Neural cell (in vitro differentiated cells): ENCODE measurements around the gene TM9SF3. TPM values are rescaled to one million over a fixed set of nuclear protein-coding genes. Genes with fewer than 3 reads are reported as not detected.

ENCODE experiments used
- H2AFZ ChIP-seq: fragments of 200-600, 300-800 bp; sonication (generic), shearing (Covaris generic); 2 replicates; pipeline ENCODE4 v1.6.0; 2014; ENCODE audit warnings: low read depth, mild to moderate bottlenecking, antibody characterized with exemption, low read length, moderate library complexity
- H3F3A ChIP-seq: fragments of 200-600 bp; shearing (Covaris generic); 2 replicates; pipeline ENCODE4 v1.6.1; 2016; ENCODE audit warnings: mild to moderate bottlenecking, moderate library complexity, mixed read lengths, antibody characterized with exemption, low read length; ENCODE audit not compliant: insufficient read depth, poor library complexity, severe bottlenecking
- H3K27ac ChIP-seq: fragments of 200-600, 300-800 bp; sonication (generic), shearing (Covaris generic); 2 replicates; pipeline ENCODE4 v1.5.1; 2014; ENCODE audit warnings: mild to moderate bottlenecking, low read length, moderate library complexity
- H3K27me3 ChIP-seq: fragments of 300-800, 200-600 bp; sonication (generic), shearing (Covaris generic); 2 replicates; pipeline ENCODE4 v1.6.0; 2014; ENCODE audit warnings: mild to moderate bottlenecking, low read depth, low read length, moderate library complexity; ENCODE audit not compliant: insufficient read depth
- H3K36me3 ChIP-seq: fragments of 300-800, 200-600 bp; sonication (generic), shearing (Covaris generic); 2 replicates; pipeline ENCODE4 v1.5.1; 2014; ENCODE audit warnings: mild to moderate bottlenecking, antibody characterized with exemption, low read length, moderate library complexity; ENCODE audit not compliant: insufficient read depth
- H3K4me2 ChIP-seq: fragments of 300-800, 200-600 bp; sonication (generic), shearing (Covaris generic); 2 replicates; pipeline ENCODE4 v1.6.0; 2014; ENCODE audit warnings: mild to moderate bottlenecking, low read length
- H3K4me3 ChIP-seq: fragments of 300-800, 200-600 bp; sonication (generic), shearing (Covaris generic); 2 replicates; pipeline ENCODE4 v1.5.1; 2014; ENCODE audit warnings: mild to moderate bottlenecking, low read length, moderate library complexity
- H3K79me2 ChIP-seq: fragments of 200-600 bp; shearing (Covaris generic); replicated peaks from 2 replicates; pipeline ENCODE4 v1.6.0; 2014; ENCODE audit warnings: mild to moderate bottlenecking, low read length, moderate library complexity; ENCODE audit not compliant: insufficient read depth
- H3K9ac ChIP-seq: fragments of 300-800, 200-600 bp; sonication (generic), shearing (Covaris generic); 2 replicates; pipeline ENCODE4 v1.6.1; 2016; ENCODE audit warnings: mild to moderate bottlenecking, low read length, mixed read lengths
- H3K9me2 ChIP-seq: fragments of 200-600 bp; shearing (Covaris generic); 2 replicates; pipeline ENCODE4 v1.6.1; 2016; ENCODE audit warnings: mild to moderate bottlenecking, low read length, mixed read lengths; ENCODE audit not compliant: insufficient read depth
- H3K9me3 ChIP-seq: fragments of 200-600, 300-800 bp; sonication (generic), shearing (Covaris generic); 2 replicates; pipeline ENCODE4 v1.6.1; 2016; ENCODE audit warnings: mild to moderate bottlenecking, mixed run types, low read length, moderate library complexity, mixed read lengths
- H4K20me1 ChIP-seq: fragments of 200-600 bp; shearing (Covaris generic); 2 replicates; pipeline ENCODE4 v1.6.1; 2016; ENCODE audit warnings: mild to moderate bottlenecking, mixed run types; ENCODE audit not compliant: insufficient read depth
- CTCF ChIP-seq: fragments of 450-650 bp; IDR thresholded peaks from 2 replicates; pipeline ENCODE4 v1.5.1; 2014; ENCODE audit warnings: antibody characterized with exemption, mild to moderate bottlenecking, moderate library complexity; ENCODE audit not compliant: poor library complexity, severe bottlenecking
- EP300 ChIP-seq: fragments of 450-650 bp; conservative IDR thresholded peaks from 2 replicates; pipeline ENCODE4 v1.6.1; 2014; ENCODE audit warnings: antibody characterized with exemption, mild to moderate bottlenecking, moderate library complexity; ENCODE audit not compliant: poor library complexity, severe bottlenecking
- EZH2 ChIP-seq: fragments of 200-600, 300-800 bp; shearing (Covaris generic), sonication (generic); IDR thresholded peaks from 2 replicates; pipeline ENCODE4 v1.6.1; 2014; ENCODE audit warnings: antibody characterized with exemption, low read length, borderline replicate concordance, mild to moderate bottlenecking; ENCODE audit not compliant: insufficient read depth, poor library complexity, severe bottlenecking
- MXI1 ChIP-seq: fragments of 450-650 bp; conservative IDR thresholded peaks from 2 replicates; pipeline ENCODE4 v1.6.1; 2014; ENCODE audit warnings: antibody characterized with exemption, mild to moderate bottlenecking; ENCODE audit not compliant: poor library complexity, severe bottlenecking
- POLR2AphosphoS5 ChIP-seq: IDR thresholded peaks from 2 replicates; pipeline ENCODE4 v1.6.1; 2012
- RAD21 ChIP-seq: fragments of 450-650 bp; conservative IDR thresholded peaks from 2 replicates; pipeline ENCODE4 v1.6.1; 2014; ENCODE audit warnings: antibody characterized with exemption, mild to moderate bottlenecking, moderate library complexity
- REST ChIP-seq: IDR thresholded peaks from 2 replicates; pipeline ENCODE4 v1.6.1; 2012; ENCODE audit warnings: borderline replicate concordance
- SMC3 ChIP-seq: fragments of 450-650 bp; conservative IDR thresholded peaks from 2 replicates; pipeline ENCODE4 v1.6.1; 2014; ENCODE audit warnings: antibody characterized with exemption, mild to moderate bottlenecking, moderate library complexity; ENCODE audit not compliant: poor library complexity
- TAF1 ChIP-seq: IDR thresholded peaks from 2 replicates; pipeline ENCODE4 v1.6.1; 2012; ENCODE audit warnings: low read depth
- polyA plus RNA-seq: library from polyadenylated mRNA; depleted of rRNA; stranded (reverse); fragments of >200 nt; gene quantifications from 2 replicates; pipeline ENCODE4 v1.2.3, GENCODE V29; 2014

TM9SF3 gene
- polyA plus RNA-seq, 1 donor from 2014 or later = 66.4 TPM

- no peaks in the 10 kb centered on the region for H3K9me3 ChIP-seq
- no peaks in the 10 kb centered on the region for H3F3A ChIP-seq
- no peaks in the 10 kb centered on the region for H3K79me2 ChIP-seq
- TF ChIP-seq EP300 (no peak), EZH2 (no peak), TAF1 (no peak), SMC3 (no peak), CTCF (no peak)
- H3K27ac ChIP-seq = no peak overlapping the region
- no peak overlapping the region for H3K4me3 ChIP-seq
- peaks cover 37% of the 10 kb centered on the region for H3K27me3 ChIP-seq
- H3K36me3 ChIP-seq = no peaks in the 10 kb centered on the region
- H2AFZ ChIP-seq = no peak overlapping the region
- H4K20me1 ChIP-seq = no peaks in the 10 kb centered on the region
- H3K9me2 ChIP-seq = no peaks in the 10 kb centered on the region
- H3K9ac ChIP-seq = no peak overlapping the region
- no peak overlapping the region for H3K4me2 ChIP-seq
These were observed 70.5 kb downstream of the TM9SF3 start for GRCh38 chr10:96516337-96516736.

GRCh38 chr10:96513698-96514561, 72.9 kb downstream of the TM9SF3 start, which contains the start of gene TLL2:
Gene TLL2 (minus strand): TSS chr10:96513926. CDS start chr10:96513685, 241 bp downstream.
- Histone ChIP-seq H3K4me2 (peak within 1 kb of the TSS; percentile 78), H3F3A (no peaks in the 10 kb centered on the region), H3K27me3 (peaks cover 50% of the 10 kb centered on the region), H3K9me2 (no peaks in the 10 kb centered on the region), H3K9ac (peak within 1 kb of the TSS; percentile 49), H3K36me3 (no peaks in the 10 kb centered on the region), H3K4me3 (peak within 1 kb of the TSS; percentile 89), H3K79me2 (no peaks in the 10 kb centered on the region), H4K20me1 (no peaks in the 10 kb centered on the region), H2AFZ (peak within 1 kb of the TSS; percentile 8), H3K27ac (no peak within 1 kb of the TSS), H3K9me3 (no peaks in the 10 kb centered on the region)
- TF ChIP-seq EP300 (no peak), RAD21 (peak; percentile 69), MXI1 (peak; percentile 92), POLR2AphosphoS5 (peak; percentile 37), TAF1 (no peak), REST (no peak), CTCF (peak; percentile 90), EZH2 (no peak), SMC3 (peak; percentile 74)
